ENCODE data around the gene PCBP2. TPM values are rescaled to one million over a fixed set of nuclear protein-coding genes. Genes with fewer than 3 reads are reported as not detected.

PCBP2 gene
- total RNA-seq, 4 donors from 2014 or later, result 259 to 375 (median 354) TPM

DNA sequence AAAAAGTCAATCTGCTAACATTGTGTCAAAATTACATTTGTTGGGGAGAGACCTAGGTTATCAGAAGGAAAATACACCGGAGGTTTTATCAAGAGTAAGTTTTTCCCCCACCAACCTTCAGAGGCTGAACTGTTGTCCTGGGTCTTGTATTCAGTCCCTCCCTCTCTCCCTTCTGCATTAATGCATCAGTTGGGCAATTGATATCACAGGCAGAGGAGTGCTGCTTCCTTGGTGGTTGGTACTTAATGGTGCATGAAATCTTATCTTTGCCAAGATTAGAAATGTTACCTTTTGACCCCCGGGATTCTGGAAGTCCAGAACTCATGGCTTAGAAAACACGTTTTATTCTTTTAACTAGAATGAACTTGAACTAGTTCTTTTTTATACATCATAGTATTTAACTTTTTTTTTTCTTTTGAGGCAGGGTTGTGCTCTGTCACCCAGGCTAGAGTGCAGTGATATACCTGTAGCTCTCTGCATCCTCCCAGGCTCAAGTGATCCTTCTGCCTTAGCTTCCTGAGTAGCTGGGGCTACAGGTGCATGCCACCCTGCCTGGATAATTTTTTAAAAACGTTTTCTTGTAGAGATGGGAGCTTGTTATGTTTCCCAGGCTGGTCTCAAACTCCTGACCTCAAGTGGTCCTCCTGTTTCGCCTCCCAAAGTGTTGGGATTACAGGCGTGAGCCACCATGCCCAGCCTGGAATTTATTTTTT lies 4.9 kb downstream of the PCBP2 start:
- no peak for TF ChIP-seq EP300 (IDR thresholded peaks at IDR 0.05)
- no peak for TF ChIP-seq POLR2A (IDR thresholded peaks at IDR 0.05)
- no peak for TF ChIP-seq POLR2AphosphoS5 (IDR thresholded peaks at IDR 0.05)
- TF ChIP-seq, protein P1, sequence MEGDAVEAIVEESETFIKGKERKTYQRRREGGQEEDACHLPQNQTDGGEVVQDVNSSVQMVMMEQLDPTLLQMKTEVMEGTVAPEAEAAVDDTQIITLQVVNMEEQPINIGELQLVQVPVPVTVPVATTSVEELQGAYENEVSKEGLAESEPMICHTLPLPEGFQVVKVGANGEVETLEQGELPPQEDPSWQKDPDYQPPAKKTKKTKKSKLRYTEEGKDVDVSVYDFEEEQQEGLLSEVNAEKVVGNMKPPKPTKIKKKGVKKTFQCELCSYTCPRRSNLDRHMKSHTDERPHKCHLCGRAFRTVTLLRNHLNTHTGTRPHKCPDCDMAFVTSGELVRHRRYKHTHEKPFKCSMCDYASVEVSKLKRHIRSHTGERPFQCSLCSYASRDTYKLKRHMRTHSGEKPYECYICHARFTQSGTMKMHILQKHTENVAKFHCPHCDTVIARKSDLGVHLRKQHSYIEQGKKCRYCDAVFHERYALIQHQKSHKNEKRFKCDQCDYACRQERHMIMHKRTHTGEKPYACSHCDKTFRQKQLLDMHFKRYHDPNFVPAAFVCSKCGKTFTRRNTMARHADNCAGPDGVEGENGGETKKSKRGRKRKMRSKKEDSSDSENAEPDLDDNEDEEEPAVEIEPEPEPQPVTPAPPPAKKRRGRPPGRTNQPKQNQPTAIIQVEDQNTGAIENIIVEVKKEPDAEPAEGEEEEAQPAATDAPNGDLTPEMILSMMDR (IDR thresholded peaks at IDR 0.05), result no peak
- H3K36me3 ChIP-seq, result peaks cover 23 to 78% of the 10 kb centered on the region in 2 donors

DNA sequence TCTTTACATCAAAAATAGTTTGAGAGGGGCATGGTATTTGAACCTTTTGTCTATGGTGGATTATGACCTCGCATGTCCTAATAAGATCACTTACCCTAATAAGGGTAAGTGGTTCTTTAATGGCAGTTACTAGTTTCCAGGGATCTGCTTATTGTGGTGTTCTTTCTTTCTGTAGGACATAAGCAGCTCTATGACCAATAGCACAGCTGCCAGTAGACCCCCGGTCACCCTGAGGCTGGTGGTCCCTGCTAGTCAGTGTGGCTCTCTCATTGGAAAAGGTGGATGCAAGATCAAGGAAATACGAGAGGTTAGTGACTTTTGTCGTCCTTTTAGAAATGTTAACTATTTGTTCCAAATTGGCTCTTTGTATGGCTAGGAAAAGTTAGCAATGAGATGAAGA lies 7.2 kb downstream of the PCBP2 start:
- no peak overlapping the region for H3K4me3 ChIP-seq
- whole genome bisulfite sequencing, 2 donors (ENCODE audit: low coverage in 1 of 2), result 48 to 51% methylated on average over 4 of the region's 4 CpGs
- TF ChIP-seq, protein P1 (IDR thresholded peaks at IDR 0.05), result no peak
- TF ChIP-seq EP300 (IDR thresholded peaks at IDR 0.05), result no peak
- TF ChIP-seq POLR2A (IDR thresholded peaks at IDR 0.05), result no peak
- TF ChIP-seq POLR2AphosphoS5 (IDR thresholded peaks at IDR 0.05), result no peak
- H3K36me3 ChIP-seq, result peaks cover 38 to 100% of the 10 kb centered on the region in 2 donors
- peaks cover 9 to 67% (median 12%) of the 10 kb centered on the region in 3 donors for H3K4me1 ChIP-seq
- no peaks in the 10 kb centered on the region for H3K27me3 ChIP-seq
- no peak overlapping the region for H3K27ac ChIP-seq
- no peak for ATAC-seq
- H3K9me3 ChIP-seq, result no peaks in the 10 kb centered on the region

More for the DNA sequence above, 4.9 kb downstream of the PCBP2 start:
- Histone ChIP-seq H3K4me3 (no peak overlapping the region), H3K9me3 (no peaks in the 10 kb centered on the region), H3K27ac (no peak overlapping the region), H3K27me3 (no peaks in the 10 kb centered on the region), H3K4me1 (peaks cover 15 to 57% (median 17%) of the 10 kb centered on the region in 3 donors)
- 56 to 70% methylated on average over 5 to 6 of the region's 6 CpGs for WGBS, 2 donors (ENCODE audit: low coverage in 1 of 2)
- no peak for ATAC-seq

DNA sequence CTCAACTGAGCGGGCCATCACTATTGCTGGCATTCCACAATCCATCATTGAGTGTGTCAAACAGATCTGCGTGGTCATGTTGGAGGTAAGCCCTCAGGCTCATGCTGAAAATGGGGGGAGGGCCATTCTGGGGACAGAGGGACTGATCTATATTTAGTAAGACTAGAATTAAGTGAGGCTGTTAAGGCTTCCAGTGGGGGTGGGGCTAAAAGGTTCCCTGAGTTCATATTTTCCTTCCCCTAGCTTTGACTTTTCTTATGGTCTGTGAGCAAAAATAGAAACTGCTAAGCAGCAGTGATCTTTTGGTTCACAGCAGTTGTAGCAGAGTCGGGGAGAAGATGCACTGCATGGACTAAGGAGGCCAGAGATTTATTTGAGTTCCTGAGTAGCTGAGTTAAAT lies 9.2 kb downstream of the PCBP2 start:
- Histone ChIP-seq H3K4me1 (peaks cover under 1 to 77% (median 10%) of the 10 kb centered on the region in 3 donors), H3K27me3 (no peaks in the 10 kb centered on the region), H3K9me3 (no peaks in the 10 kb centered on the region), H3K36me3 (peaks cover 38 to 100% of the 10 kb centered on the region in 2 donors), H3K27ac (peak overlapping the region in 3 of 4 donors; percentile 11 to 61 (median 36)), H3K4me3 (no peak overlapping the region)
- 24 to 29% methylated on average over 3 of the region's 3 CpGs for WGBS, 2 donors (ENCODE audit: low coverage in 1 of 2)
- TF ChIP-seq EP300 (IDR thresholded peaks at IDR 0.05) (no peak), POLR2A (IDR thresholded peaks at IDR 0.05) (no peak)
- peak; percentile 42 for ATAC-seq

DNA sequence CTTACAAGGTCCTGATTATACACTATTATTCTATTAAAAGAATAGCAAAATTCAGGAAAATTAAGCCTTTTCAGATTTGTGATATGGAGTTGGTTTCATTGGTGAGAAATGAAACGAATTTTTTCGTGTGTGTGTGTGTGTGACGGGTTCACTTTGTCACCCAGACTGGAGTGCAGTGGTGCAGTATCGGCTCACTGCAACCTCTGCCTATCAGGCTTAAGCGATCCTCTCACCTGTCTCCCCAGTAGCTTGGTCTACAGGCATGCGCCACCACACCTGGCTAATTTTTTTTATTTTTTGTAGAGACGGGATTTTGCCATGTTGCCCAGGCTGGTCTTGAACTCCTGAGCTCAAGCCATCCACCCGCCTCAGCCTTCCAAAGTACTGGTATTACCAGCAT lies 9.7 kb downstream of the PCBP2 start:
- H3K9me3 ChIP-seq, result no peaks in the 10 kb centered on the region
- WGBS, 2 donors (ENCODE audit: low coverage in 1 of 2), result 67 to 75% methylated on average over 8 of the region's 8 CpGs
- H3K27ac ChIP-seq, result peak overlapping the region in 1 of 4 donors; percentile 61
- TF ChIP-seq POLR2A (IDR thresholded peaks at IDR 0.05) (no peak), EP300 (IDR thresholded peaks at IDR 0.05) (no peak), POLR2AphosphoS5 (IDR thresholded peaks at IDR 0.05) (no peak)
- TF ChIP-seq, protein P1 (IDR thresholded peaks at IDR 0.05), result no peak
- H3K27me3 ChIP-seq, result no peaks in the 10 kb centered on the region
- peaks cover 37 to 100% of the 10 kb centered on the region in 2 donors for H3K36me3 ChIP-seq
- no peak overlapping the region for H3K4me3 ChIP-seq
- no peak for ATAC-seq
- peaks cover 3 to 82% (median 10%) of the 10 kb centered on the region in 3 donors for H3K4me1 ChIP-seq

DNA sequence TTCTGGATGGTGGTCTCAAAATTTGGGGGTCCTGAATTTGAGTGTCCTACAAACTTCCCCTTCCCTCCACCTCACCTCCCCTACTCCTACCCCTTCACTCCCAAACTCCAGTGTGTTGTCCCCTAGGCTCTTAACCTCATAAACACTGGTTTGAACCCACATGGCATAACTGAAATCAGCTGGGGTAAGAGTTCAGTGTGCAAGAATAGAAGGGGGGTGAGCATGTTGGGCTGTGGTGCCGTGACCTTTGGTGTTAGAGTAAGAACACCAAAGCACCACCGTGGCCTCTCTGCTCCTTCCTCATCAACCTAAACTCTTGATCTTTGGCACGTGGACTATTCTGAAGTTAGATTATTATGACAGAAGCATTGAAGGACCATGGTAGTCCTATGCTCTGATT lies 11.0 kb downstream of the PCBP2 start:
- ATAC-seq, result no peak
- 50 to 80% methylated on average over 2 to 3 of the region's 3 CpGs for WGBS, 2 donors (ENCODE audit: low coverage in 1 of 2)
- H3K27ac ChIP-seq, result no peak overlapping the region

More for the DNA sequence above, 11.0 kb downstream of the PCBP2 start:
- no peaks in the 10 kb centered on the region for H3K9me3 ChIP-seq
- no peaks in the 10 kb centered on the region for H3K27me3 ChIP-seq
- peaks cover 28 to 100% of the 10 kb centered on the region in 2 donors for H3K36me3 ChIP-seq
- H3K4me3 ChIP-seq, result no peak overlapping the region
- TF ChIP-seq POLR2A (IDR thresholded peaks at IDR 0.05) (no peak), POLR2AphosphoS5 (IDR thresholded peaks at IDR 0.05) (no peak), EP300 (IDR thresholded peaks at IDR 0.05) (no peak)
- TF ChIP-seq, protein P1 (IDR thresholded peaks at IDR 0.05), result no peak
- peaks cover 3 to 88% (median 10%) of the 10 kb centered on the region in 3 donors for H3K4me1 ChIP-seq

All from gastroesophageal sphincter (tissue), 4 donors.